ENCODE data around the gene SPRYD3. TPM values are rescaled to one million over a fixed set of nuclear protein-coding genes. Genes with fewer than 3 reads are reported as not detected.

The SPRYD3 gene
- total and polyA plus RNA-seq, 9 donors, result 28.5 to 88.1 (median 66.6) TPM

DNA sequence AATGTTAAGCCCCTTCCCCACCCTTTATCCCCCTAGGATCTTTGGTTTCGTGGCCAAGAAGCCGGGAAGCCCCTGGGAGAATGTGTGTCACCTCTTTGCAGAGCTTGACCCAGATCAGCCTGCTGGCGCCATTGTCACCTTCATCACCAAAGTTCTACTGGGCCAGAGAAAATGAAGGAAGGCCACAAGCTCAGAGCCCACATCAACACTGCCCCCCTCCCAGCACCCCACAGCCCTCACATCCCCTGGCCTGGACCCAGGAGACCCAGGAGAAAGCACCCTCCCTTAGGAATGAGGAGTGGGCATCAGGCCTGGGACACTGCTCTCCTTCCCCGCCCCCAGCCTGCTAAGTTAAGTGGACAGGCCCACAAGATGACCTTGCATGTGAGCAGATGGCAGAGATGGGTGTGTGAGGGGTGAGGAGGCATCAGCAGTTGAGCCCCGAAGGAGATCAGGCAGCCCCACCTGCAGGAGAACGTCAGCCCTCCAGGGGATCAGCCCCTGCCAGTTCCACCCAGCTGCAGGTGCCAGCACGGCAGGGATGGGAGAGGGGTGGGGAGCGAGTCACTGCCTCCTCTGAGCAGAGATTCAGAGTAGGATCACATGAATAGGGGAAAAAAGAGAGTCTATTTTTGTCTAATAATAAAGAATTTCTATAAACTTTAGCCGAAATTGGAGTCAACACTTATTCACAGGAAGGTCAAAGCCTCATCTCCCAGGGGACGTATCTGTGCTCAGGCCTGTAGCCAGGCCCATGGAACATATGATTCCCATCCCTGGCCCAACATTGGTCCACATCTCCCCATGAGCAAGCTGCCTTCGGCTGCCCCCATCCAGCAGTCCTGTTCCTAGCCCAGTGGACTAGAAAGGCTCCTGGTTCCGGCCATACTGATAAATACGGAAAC is 15.2 kb downstream of the SPRYD3 start:
- Histone ChIP-seq H3K27ac (peak overlapping the region; percentile 42 to 64), H3K4me3 (no peak overlapping the region), H3K27me3 (no peaks in the 10 kb centered on the region), H3K4me1 (ENCODE audit: insufficient read depth) (peaks cover 24% of the 10 kb centered on the region), H3K9me3 (no peaks in the 10 kb centered on the region), H3K36me3 (no peaks in the 10 kb centered on the region)
- 27 to 31% (median 29%) methylated on average over 13 of the region's 13 CpGs for WGBS, 3 donors
- peak; percentile 70 to 84 (median 79) for DNase-seq
- intact Hi-C loops (cut with DNase I), result no loop called here
- TF ChIP-seq EP300 (IDR thresholded peaks at IDR 0.05) (no peak), POLR2A (IDR thresholded peaks at IDR 0.05) (peak; percentile 9)
- TF ChIP-seq, protein P1, sequence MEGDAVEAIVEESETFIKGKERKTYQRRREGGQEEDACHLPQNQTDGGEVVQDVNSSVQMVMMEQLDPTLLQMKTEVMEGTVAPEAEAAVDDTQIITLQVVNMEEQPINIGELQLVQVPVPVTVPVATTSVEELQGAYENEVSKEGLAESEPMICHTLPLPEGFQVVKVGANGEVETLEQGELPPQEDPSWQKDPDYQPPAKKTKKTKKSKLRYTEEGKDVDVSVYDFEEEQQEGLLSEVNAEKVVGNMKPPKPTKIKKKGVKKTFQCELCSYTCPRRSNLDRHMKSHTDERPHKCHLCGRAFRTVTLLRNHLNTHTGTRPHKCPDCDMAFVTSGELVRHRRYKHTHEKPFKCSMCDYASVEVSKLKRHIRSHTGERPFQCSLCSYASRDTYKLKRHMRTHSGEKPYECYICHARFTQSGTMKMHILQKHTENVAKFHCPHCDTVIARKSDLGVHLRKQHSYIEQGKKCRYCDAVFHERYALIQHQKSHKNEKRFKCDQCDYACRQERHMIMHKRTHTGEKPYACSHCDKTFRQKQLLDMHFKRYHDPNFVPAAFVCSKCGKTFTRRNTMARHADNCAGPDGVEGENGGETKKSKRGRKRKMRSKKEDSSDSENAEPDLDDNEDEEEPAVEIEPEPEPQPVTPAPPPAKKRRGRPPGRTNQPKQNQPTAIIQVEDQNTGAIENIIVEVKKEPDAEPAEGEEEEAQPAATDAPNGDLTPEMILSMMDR (IDR thresholded peaks at IDR 0.05), result peak in 1 of 3 donors; percentile 12

DNA sequence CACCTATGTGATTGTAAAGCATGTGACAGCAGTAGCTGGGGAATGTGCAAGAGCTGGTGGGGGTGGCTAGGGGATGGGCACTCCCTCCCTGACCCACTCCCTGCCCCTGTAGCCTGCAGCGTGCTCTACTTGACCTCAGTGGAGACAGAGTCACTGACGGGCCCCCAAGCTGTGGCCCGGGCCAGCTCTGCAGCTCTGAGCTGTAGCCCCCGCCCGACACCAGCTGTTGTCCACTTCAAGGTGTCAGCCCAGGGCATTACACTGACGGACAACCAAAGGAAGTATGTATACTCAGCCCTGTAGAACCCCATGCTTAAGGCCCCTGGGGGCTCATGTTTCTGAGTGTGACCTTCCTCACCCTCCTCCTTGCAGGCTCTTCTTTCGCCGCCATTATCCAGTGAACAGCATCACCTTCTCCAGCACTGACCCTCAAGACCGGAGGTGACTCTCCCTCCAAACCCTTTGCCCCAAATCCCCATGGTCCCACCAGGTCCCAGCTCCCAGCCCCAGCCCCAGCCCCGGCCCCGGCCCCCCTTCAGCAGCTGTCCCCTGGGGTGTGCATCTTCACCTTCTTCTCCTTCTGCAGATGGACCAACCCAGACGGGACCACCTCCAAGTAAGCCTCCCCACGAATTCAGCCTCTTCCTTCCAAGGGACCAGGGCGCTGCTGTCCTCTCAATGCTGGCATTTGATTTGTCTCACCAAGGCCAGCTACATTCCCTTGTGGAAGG is 16.0 kb downstream of the SPRYD3 start:
- WGBS, 3 donors, result 63 to 71% (median 69%) methylated on average over 14 of the region's 14 CpGs
- DNase-seq, result peak in 4 of 5 donors; percentile 35 to 47 (median 42)
- TF ChIP-seq, protein P1 (IDR thresholded peaks at IDR 0.05), result no peak
- no peak for TF ChIP-seq EP300 (IDR thresholded peaks at IDR 0.05)
- no peak for TF ChIP-seq POLR2A (IDR thresholded peaks at IDR 0.05)
- no peak overlapping the region for H3K4me3 ChIP-seq
- intact Hi-C loops (cut with DNase I), result no loop called here
- H3K27ac ChIP-seq, result peak overlapping the region; percentile 42 to 64
- H3K27me3 ChIP-seq, result no peaks in the 10 kb centered on the region
- H3K36me3 ChIP-seq, result no peaks in the 10 kb centered on the region
- H3K4me1 ChIP-seq (ENCODE audit: insufficient read depth), result peaks cover 20% of the 10 kb centered on the region
- H3K9me3 ChIP-seq, result no peaks in the 10 kb centered on the region

DNA sequence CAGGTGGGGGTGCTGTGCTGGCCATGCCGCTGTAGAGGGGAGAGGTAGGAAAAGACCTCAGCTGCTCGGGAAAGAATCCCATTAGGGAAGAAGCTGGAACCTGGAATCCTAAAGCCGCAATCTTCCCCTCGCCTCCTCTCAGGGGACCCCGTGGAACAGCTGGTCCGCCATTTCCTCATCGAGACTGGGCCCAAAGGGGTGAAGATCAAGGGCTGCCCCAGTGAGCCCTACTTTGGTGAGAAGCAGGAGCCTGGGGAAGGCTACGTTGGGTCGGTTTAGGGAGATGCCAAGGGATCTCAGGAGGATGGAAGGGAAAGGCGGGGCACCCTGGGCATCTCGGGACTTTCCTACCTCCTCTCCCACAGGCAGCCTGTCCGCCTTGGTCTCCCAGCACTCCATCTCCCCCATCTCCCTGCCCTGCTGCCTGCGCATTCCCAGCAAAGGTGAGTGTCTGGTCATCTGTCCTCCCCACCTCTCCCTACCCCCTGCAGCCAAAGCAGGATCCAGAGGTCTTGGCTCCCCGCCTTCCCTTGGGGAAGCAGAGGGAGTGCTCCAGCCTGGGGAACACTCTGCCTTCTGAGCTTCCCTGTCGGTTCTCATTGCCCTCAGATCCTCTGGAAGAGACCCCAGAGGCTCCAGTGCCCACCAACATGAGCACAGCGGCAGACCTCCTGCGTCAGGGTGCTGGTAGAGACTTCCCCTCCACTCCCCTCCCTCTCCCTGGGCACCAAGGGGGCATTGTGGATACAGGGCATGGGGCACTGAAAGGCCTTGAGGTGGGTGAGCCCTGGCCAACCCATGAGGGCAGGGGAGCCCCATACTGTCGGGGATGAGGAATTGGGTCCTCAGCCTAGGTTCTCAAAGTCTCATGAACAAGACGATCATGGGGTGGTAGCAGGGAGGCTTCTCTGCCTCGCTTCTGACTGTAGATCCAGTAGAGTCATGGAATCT is 16.9 kb downstream of the SPRYD3 start:
- peak in 4 of 5 donors; percentile 32 to 52 (median 44) for DNase-seq
- no peak for TF ChIP-seq EP300 (IDR thresholded peaks at IDR 0.05)
- TF ChIP-seq, protein P1 (IDR thresholded peaks at IDR 0.05), result no peak
- TF ChIP-seq POLR2A (IDR thresholded peaks at IDR 0.05), result no peak
- Histone ChIP-seq H3K4me3 (no peak overlapping the region), H3K27me3 (no peaks in the 10 kb centered on the region), H3K36me3 (no peaks in the 10 kb centered on the region), H3K4me1 (ENCODE audit: insufficient read depth) (peaks cover 20% of the 10 kb centered on the region), H3K27ac (peak overlapping the region; percentile 42 to 64), H3K9me3 (no peaks in the 10 kb centered on the region)
- 69 to 73% (median 70%) methylated on average over 20 of the region's 20 CpGs for WGBS, 3 donors
- intact Hi-C loops (cut with DNase I), result no loop called here

All from ovary (tissue), 9 donors.